Hematopoietic multipotent progenitor cell treated with erythropoietin and hydrocortisone succinate and interleukin-3 and kit ligand, for 15 days (in vitro differentiated cells): ENCODE measurements around the gene TAS2R43.
"Not testable (repeated sequence)": the region's sequence is repeated elsewhere in the genome, so short reads cannot be mapped to it uniquely, and the experiment has no call there.

Source experiments
- DNase-seq: peaks from one replicate; pipeline ENCODE4 v3.0.0-alpha.2; 2015; ENCODE audit warnings: low spot score

Gene TAS2R43

GRCh38 chr12:11059784-11060183 is 32.3 kb downstream of the TAS2R43 start:
- DNase-seq, result no peak

DNA sequence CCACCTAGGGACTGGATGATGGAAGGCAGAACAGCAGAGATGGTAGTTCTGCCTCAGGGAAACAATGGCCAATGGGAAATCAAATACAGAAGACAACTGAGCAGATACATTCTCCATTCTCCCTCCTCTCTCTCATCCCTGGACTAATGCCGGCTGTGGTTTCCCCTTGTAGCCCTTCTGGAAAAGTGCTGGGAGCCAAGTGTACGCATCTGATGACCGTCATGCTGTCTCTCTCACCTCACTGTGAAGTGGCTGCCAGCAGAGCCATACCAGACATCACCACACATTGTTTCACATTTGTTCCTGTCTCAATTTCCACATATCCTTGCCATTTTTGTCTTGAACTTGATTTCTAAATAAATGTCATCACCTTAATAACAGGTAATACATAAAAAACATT is 33.1 kb downstream of the TAS2R43 start:
- no peak for DNase-seq

DNA sequence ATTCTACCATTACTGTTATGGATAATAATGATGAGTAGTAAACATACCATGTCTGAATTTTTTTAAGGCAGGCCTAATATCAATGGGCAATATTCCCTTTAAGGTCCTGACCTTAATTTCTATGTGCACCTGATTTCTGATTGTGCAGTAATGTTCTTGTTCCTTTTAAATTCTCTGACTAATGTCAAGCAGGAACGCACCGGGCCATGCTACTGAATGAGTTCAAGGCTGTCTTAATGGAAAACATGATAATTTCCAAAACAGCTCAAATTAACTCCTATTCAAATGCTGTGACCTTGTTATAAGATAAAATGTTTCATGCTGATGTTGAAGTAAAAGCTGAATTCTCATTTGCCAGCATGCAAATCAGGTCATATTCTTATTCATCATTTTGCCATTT is 36.8 kb downstream of the TAS2R43 start:
- DNase-seq, result no peak

GRCh38 chr12:11049806-11050531 is 42.1 kb downstream of the TAS2R43 start:
- DNase-seq, result not testable (repeated sequence)

DNA sequence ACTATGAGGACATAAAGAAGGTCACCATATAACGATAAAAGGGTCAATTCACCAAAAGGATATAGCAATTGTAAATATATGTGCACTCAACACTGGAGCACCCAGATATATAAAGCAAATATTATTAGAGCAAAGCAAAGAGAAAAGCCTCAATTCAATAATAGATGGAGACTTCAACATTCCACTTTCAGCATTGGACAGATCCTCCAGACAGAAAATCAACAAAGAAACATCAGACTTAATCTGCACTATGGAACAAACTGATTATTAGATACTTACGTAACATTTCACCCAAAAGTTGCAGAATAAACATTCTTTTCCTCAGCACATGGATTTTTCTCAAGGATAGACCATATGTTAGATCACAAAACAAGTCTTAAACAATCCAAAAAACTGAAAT is 50.7 kb downstream of the TAS2R43 start:
- not testable (repeated sequence) for DNase-seq
